Mammary epithelial cell (primary cell): ENCODE data around the gene SCG3.

Experiments
- EZH2 ChIP-seq: IDR thresholded peaks from 2 replicates; pipeline ENCODE4 v1.6.1; 2012; ENCODE audit warnings: low read length, inconsistent platforms, borderline replicate concordance
- TF ChIP-seq, protein P1 (sequence below), 2 donors: IDR thresholded peaks in 1 of 2; conservative IDR thresholded peaks in 1 of 2; 2 replicates each; pipeline ENCODE4 v1.5.1; 2011 to 2012; ENCODE audit warnings: inconsistent platforms in 2 of 2, low read length in 2 of 2, mild to moderate bottlenecking in 2 of 2, control low read depth in 1 of 2, low read depth in 1 of 2; ENCODE audit not compliant: insufficient read depth in 1 of 2; ENCODE audit errors: extremely low read depth in 1 of 2

DNA sequence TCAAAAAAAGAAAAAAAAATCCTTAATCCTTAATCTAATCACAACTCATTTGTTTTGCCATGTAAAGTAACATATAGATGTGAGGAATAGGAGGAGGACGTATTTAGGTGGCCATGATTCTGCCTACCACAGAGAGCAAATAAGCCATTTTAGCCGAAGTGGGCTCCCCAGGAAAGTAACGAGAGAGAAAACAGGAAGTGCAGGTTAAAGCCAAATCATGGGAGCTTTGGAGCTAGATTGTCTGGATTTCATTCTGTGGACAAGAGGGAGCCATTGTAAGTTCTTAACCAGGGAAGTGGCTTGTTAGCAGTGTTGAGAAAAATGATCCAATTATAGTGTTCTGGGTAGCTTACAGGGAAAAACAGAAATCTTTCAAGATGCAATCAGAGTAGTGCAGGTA lies 79.5 kb downstream of the SCG3 start:
- TF ChIP-seq, protein P1, sequence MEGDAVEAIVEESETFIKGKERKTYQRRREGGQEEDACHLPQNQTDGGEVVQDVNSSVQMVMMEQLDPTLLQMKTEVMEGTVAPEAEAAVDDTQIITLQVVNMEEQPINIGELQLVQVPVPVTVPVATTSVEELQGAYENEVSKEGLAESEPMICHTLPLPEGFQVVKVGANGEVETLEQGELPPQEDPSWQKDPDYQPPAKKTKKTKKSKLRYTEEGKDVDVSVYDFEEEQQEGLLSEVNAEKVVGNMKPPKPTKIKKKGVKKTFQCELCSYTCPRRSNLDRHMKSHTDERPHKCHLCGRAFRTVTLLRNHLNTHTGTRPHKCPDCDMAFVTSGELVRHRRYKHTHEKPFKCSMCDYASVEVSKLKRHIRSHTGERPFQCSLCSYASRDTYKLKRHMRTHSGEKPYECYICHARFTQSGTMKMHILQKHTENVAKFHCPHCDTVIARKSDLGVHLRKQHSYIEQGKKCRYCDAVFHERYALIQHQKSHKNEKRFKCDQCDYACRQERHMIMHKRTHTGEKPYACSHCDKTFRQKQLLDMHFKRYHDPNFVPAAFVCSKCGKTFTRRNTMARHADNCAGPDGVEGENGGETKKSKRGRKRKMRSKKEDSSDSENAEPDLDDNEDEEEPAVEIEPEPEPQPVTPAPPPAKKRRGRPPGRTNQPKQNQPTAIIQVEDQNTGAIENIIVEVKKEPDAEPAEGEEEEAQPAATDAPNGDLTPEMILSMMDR (conservative IDR thresholded peaks at IDR 0.05 in 1 of 2, IDR thresholded peaks at IDR 0.05 in 1 of 2; ENCODE audit: extremely low read depth in 1 of 2, insufficient read depth in 1 of 2, low read depth in 1 of 2, low read length in 2 of 2): no peak
- TF ChIP-seq EZH2: no peak
